H1 (cell line): ENCODE results near the gene ZNF57. TPM values are rescaled to one million over a fixed set of nuclear protein-coding genes. Genes with fewer than 3 reads are reported as not detected.

Source experiments
- CTCF ChIA-PET: fragments of 300-600 bp; sonication (Branson Sonifier 250); formaldehyde crosslinking; loops from one replicate; lab custom pipeline; 2021; ENCODE audit not compliant: partially characterized antibody; lab: Charles Lee
- POLR2A ChIA-PET: fragments of 300-600 bp; sonication (Branson Sonifier 250); formaldehyde crosslinking; loops from one replicate; lab custom pipeline; 2021; ENCODE audit warnings: inconsistent platforms; ENCODE audit not compliant: partially characterized antibody; lab: Charles Lee
- DNase-seq, 2 experiments: peaks; one replicate each; pipeline versions ENCODE4 v3.0.0 to v3.0.0-alpha.2; 2010 to 2022; ENCODE audit warnings: low spot score in 2 of 2, low read depth in 1 of 2, mixed read lengths in 1 of 2
- FAIRE-seq: peaks from 2 replicates; lab custom pipeline; 2011; peaks lifted over from hg19 to GRCh38; lab: Jason Lieb, UNC
- H2AFZ ChIP-seq: 2 replicates; pipeline ENCODE4 v1.8.1; 2012; ENCODE audit warnings: low read length, inconsistent platforms
- H2AK5ac ChIP-seq: 2 replicates; pipeline ENCODE4 v1.6.1; 2013; ENCODE audit warnings: low read depth, low read length
- H2BK120ac ChIP-seq: replicated peaks from 2 replicates; pipeline ENCODE3; 2013; ENCODE audit warnings: low read depth, low read length, inconsistent platforms
- H2BK12ac ChIP-seq: 2 replicates; pipeline ENCODE4 v1.6.1; 2013; ENCODE audit warnings: low read depth, low read length
- H2BK15ac ChIP-seq: 2 replicates; pipeline ENCODE4 v1.6.1; 2013; ENCODE audit warnings: low read length
- H2BK20ac ChIP-seq: 2 replicates; pipeline ENCODE4 v1.6.1; 2013; ENCODE audit warnings: low read length
- H2BK5ac ChIP-seq: 2 replicates; pipeline ENCODE4 v1.6.1; 2013; ENCODE audit warnings: low read depth, low read length
- H3K14ac ChIP-seq: 2 replicates; pipeline ENCODE4 v1.6.1; 2013; ENCODE audit warnings: inconsistent platforms; ENCODE audit not compliant: insufficient read length
- H3K18ac ChIP-seq: 2 replicates; pipeline ENCODE4 v1.6.1; 2013; ENCODE audit warnings: low read length; ENCODE audit errors: extremely low read depth
- H3K23ac ChIP-seq: 2 replicates; pipeline ENCODE4 v1.6.1; 2013; ENCODE audit warnings: inconsistent platforms; ENCODE audit not compliant: insufficient read length
- H3K23me2 ChIP-seq: 2 replicates; pipeline ENCODE4 v1.6.1; 2013; ENCODE audit warnings: low read depth, low read length
- H3K27ac ChIP-seq: 2 replicates; pipeline ENCODE4 v1.6.1; 2011; ENCODE audit warnings: low read depth, low read length, inconsistent platforms
- H3K27me3 ChIP-seq, 4 experiments: replicated peaks in 1 of 4; 1 replicate in 1 of 4; 2 replicates in 3 of 4; pipeline versions ENCODE4 v1.6.1 to v1.8.1; 2011 to 2013; ENCODE audit warnings: low read length in 3 of 4, mild to moderate bottlenecking in 3 of 4, inconsistent platforms in 2 of 4, mixed read lengths in 2 of 4, moderate library complexity in 1 of 4; ENCODE audit not compliant: control insufficient read depth in 3 of 4, insufficient read depth in 3 of 4; ENCODE audit errors: extremely low read depth in 1 of 4
- H3K36me3 ChIP-seq, 4 experiments: 2 replicates each; pipeline versions ENCODE4 v1.6.1 to v1.8.1; 2011 to 2013; ENCODE audit warnings: mild to moderate bottlenecking in 4 of 4, low read length in 3 of 4, moderate library complexity in 2 of 4, control low read depth in 1 of 4, inconsistent platforms in 1 of 4; ENCODE audit not compliant: insufficient read depth in 4 of 4, control insufficient read depth in 2 of 4
- H3K4ac ChIP-seq: replicated peaks from 2 replicates; pipeline ENCODE3; 2013; ENCODE audit warnings: low read length, low read depth, mixed read lengths, inconsistent platforms; ENCODE audit not compliant: insufficient read length
- H3K4me1 ChIP-seq, 4 experiments: replicated peaks in 1 of 4; 1 replicate in 1 of 4; 2 replicates in 3 of 4; pipeline versions ENCODE4 v1.6.1 to v1.8.1; 2011 to 2013; ENCODE audit warnings: low read length in 3 of 4, inconsistent platforms in 2 of 4, mixed read lengths in 1 of 4; ENCODE audit not compliant: insufficient read depth in 4 of 4, control insufficient read depth in 3 of 4
- H3K4me2 ChIP-seq, 2 experiments: 2 replicates each; pipeline versions ENCODE4 v1.6.1 to v1.8.1; 2011 to 2013; ENCODE audit warnings: low read depth in 2 of 2, low read length in 2 of 2, control low read depth in 1 of 2, inconsistent platforms in 1 of 2, mild to moderate bottlenecking in 1 of 2; ENCODE audit not compliant: insufficient read depth in 1 of 2
- H3K4me3 ChIP-seq, 4 experiments: fragments of 200-600, 300-600 bp in 1 of 4; sonication (generic), shearing (Covaris generic), sonication (Bioruptor Twin) in 1 of 4; 2 replicates each; pipeline versions ENCODE4 v1.5.1 to v1.8.1; 2011 to 2016; ENCODE audit warnings: low read length in 4 of 4, low read depth in 3 of 4, control low read depth in 2 of 4, inconsistent platforms in 2 of 4, mild to moderate bottlenecking in 2 of 4, mixed read lengths in 1 of 4, moderate library complexity in 1 of 4; ENCODE audit not compliant: insufficient read depth in 2 of 4; ENCODE audit errors: extremely low read depth in 1 of 4
- H3K56ac ChIP-seq: replicated peaks from 2 replicates; pipeline ENCODE3; 2013; ENCODE audit warnings: low read depth, mild to moderate bottlenecking, mixed read lengths, low read length, inconsistent platforms; ENCODE audit not compliant: insufficient read length
- H3K79me1 ChIP-seq: 2 replicates; pipeline ENCODE4 v1.6.1; 2013; ENCODE audit warnings: low read depth, low read length, control low read depth
- H3K79me2 ChIP-seq, 2 experiments: 2 replicates each; pipeline versions ENCODE4 v1.6.1 to v1.8.1; 2012 to 2013; ENCODE audit warnings: low read length in 2 of 2, mild to moderate bottlenecking in 2 of 2, inconsistent platforms in 1 of 2; ENCODE audit not compliant: insufficient read depth in 2 of 2, control insufficient read depth in 1 of 2
- H3K9ac ChIP-seq, 4 experiments: replicated peaks in 1 of 4; 1 replicate in 1 of 4; 2 replicates in 3 of 4; pipeline versions ENCODE4 v1.6.1 to v1.8.1; 2011 to 2013; ENCODE audit warnings: low read depth in 3 of 4, low read length in 3 of 4, control low read depth in 2 of 4, mild to moderate bottlenecking in 2 of 4, moderate library complexity in 2 of 4, inconsistent platforms in 1 of 4; ENCODE audit errors: extremely low read depth in 1 of 4
- H3K9me3 ChIP-seq, 2 experiments: 2 replicates each; pipeline versions ENCODE4 v1.6.1 to v1.8.1; 2012 to 2013; ENCODE audit warnings: mild to moderate bottlenecking in 2 of 2, moderate library complexity in 2 of 2, control low read depth in 1 of 2, inconsistent platforms in 1 of 2, low read depth in 1 of 2, low read length in 1 of 2, mixed read lengths in 1 of 2; ENCODE audit not compliant: insufficient read depth in 2 of 2
- H4K20me1 ChIP-seq, 2 experiments: replicated peaks in 1 of 2; 2 replicates each; pipeline versions ENCODE3 to v1.8.1; 2011 to 2013; ENCODE audit warnings: inconsistent platforms in 2 of 2, low read length in 2 of 2, mild to moderate bottlenecking in 1 of 2; ENCODE audit not compliant: insufficient read depth in 2 of 2, control insufficient read depth in 1 of 2
- H4K5ac ChIP-seq: 2 replicates; pipeline ENCODE4 v1.6.1; 2013; ENCODE audit warnings: low read length, low read depth, mixed read lengths, inconsistent platforms; ENCODE audit not compliant: insufficient read length
- H4K8ac ChIP-seq: 2 replicates; pipeline ENCODE4 v1.8.0; 2013; ENCODE audit warnings: mild to moderate bottlenecking, moderate library complexity, low read length, inconsistent platforms; ENCODE audit not compliant: insufficient read depth; ENCODE audit errors: extremely low read depth
- H4K91ac ChIP-seq: replicated peaks from 2 replicates; pipeline ENCODE3; 2013; ENCODE audit warnings: low read length, mixed read lengths, inconsistent platforms; ENCODE audit not compliant: insufficient read length
- NRF1 ChIP-seq: IDR thresholded peaks from 2 replicates; pipeline ENCODE4 v1.6.1; 2011; ENCODE audit warnings: mild to moderate bottlenecking, low read depth, low read length, improper control_type of control experiment
- RXRA ChIP-seq: IDR thresholded peaks from 2 replicates; pipeline ENCODE4 v1.6.1; 2011; ENCODE audit warnings: low read depth, mild to moderate bottlenecking, low read length, moderate library complexity; ENCODE audit not compliant: insufficient read depth
- WGBS, 2 experiments: shearing (Covaris generic) in 1 of 2; methylation state at CpG; one replicate each; pipeline versions ENCODE4 v1.1.6 to v1.1.7; 2013 to 2015; ENCODE audit warnings: low lambda C conversion rate in 2 of 2, mixed read lengths in 2 of 2, inconsistent platforms in 1 of 2, low coverage in 1 of 2, missing lambda C conversion rate in 1 of 2; ENCODE audit not compliant: insufficient replicate concordance in 2 of 2, insufficient coverage in 1 of 2, insufficient read length in 1 of 2; ENCODE audit errors: extremely low coverage in 1 of 2, missing lambda C conversion rate in 1 of 2; 5-methylcytosine and 5-hydroxymethylcytosine counted together
- polyA plus RNA-seq, 7 experiments: library from polyadenylated mRNA; depleted of rRNA in 3 of 7; stranded (reverse) in 5 of 7; unstranded in 2 of 7; fragments of >200 nt in 5 of 7; fragments of 200-250 nt in 2 of 7; gene quantifications; 1 replicate in 5 of 7; 2 replicates in 1 of 7; 4 replicates in 1 of 7; pipeline versions ENCODE4 v1.2.1 to v1.2.3, GENCODE V29; 2011 to 2013; ENCODE audit warnings: missing spikeins in 2 of 7, mixed read lengths in 2 of 7
- total RNA-seq: library from RNA; stranded (reverse); fragmentation: NEBNext Ultra II Directional; extraction: Animal tissue kit (Norgen Biotek cat#: 25700); gene quantifications from 2 replicates; pipeline ENCODE4 v1.2.1, GENCODE V29; 2021
- TF ChIP-seq, protein P1 (sequence below): IDR thresholded peaks from 2 replicates; pipeline ENCODE4 v1.6.1; 2011; ENCODE audit warnings: low read length, improper control_type of control experiment

Gene ZNF57
- total and polyA plus RNA-seq, 2 of the 8 experiments (the other 6 are each of a cell fraction or from before 2014, with no cell fraction given) = 4.9 to 8.9 TPM

DNA sequence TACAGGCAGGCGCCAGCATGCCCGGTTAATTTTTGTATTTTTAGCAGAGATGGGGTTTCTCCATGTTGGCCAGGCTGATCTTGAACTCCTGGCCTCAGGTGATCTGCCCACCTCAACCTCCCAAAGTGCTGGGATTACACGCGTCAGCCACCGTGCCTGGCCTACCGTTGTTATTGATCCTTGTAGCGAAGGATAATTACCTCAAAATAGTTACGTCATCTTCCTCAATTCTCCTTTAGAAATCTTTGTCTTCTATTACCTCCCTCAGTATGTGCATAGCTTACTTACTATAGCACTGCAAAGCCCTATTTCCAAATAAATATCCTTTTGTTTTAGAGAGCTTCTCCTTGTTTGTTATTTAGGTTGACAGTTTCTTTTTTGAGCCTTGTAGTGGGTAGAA is 67.2 kb downstream of the ZNF57 start:
- no peak overlapping the region for H2BK12ac ChIP-seq
- H4K5ac ChIP-seq = no peak overlapping the region
- 79% methylated on average over 8 of the region's 8 CpGs; no CpG with 5 or more reads in 1 of the 2 experiments for WGBS, 2 experiments
- H3K27ac ChIP-seq = no peak overlapping the region
- H3K4me2 ChIP-seq = no peak overlapping the region
- H3K14ac ChIP-seq = no peak overlapping the region
- H3K4ac ChIP-seq = no peak overlapping the region
- H2AK5ac ChIP-seq = no peak overlapping the region
- no peak overlapping the region for H3K9ac ChIP-seq
- DNase-seq (no peak), FAIRE-seq (no peak)
- no peaks in the 10 kb centered on the region for H3K79me1 ChIP-seq
- CTCF ChIA-PET = interaction anchor here (0.8 to 18.9 kb wide), 8 partner anchors 11 to 139 kb away, joined by 3 to 260 read pairs (median 6); no protein-coding TSS in a partner anchor
- no peak overlapping the region for H4K91ac ChIP-seq
- H4K20me1 ChIP-seq = no peaks in the 10 kb centered on the region
- no peak overlapping the region for H3K56ac ChIP-seq
- POLR2A ChIA-PET = interaction anchor here (1.6 kb wide), 1 partner anchor 20 kb away, joined by 3 read pairs; no protein-coding TSS in a partner anchor
- H3K79me2 ChIP-seq = no peaks in the 10 kb centered on the region
- H2BK15ac ChIP-seq = no peak overlapping the region
- H2BK20ac ChIP-seq = no peak overlapping the region
- H2BK5ac ChIP-seq = no peak overlapping the region
- no peak overlapping the region for H2AFZ ChIP-seq
- H3K23me2 ChIP-seq = no peaks in the 10 kb centered on the region
- no peak overlapping the region for H2BK120ac ChIP-seq
- no peaks in the 10 kb centered on the region for H3K36me3 ChIP-seq
- no peaks in the 10 kb centered on the region for H3K4me1 ChIP-seq
- no peaks in the 10 kb centered on the region for H3K27me3 ChIP-seq
- H3K9me3 ChIP-seq = no peaks in the 10 kb centered on the region
- no peak overlapping the region for H3K18ac ChIP-seq
- H3K4me3 ChIP-seq = no peak overlapping the region
- no peak overlapping the region for H4K8ac ChIP-seq
- no peak overlapping the region for H3K23ac ChIP-seq
- TF ChIP-seq, protein P1, sequence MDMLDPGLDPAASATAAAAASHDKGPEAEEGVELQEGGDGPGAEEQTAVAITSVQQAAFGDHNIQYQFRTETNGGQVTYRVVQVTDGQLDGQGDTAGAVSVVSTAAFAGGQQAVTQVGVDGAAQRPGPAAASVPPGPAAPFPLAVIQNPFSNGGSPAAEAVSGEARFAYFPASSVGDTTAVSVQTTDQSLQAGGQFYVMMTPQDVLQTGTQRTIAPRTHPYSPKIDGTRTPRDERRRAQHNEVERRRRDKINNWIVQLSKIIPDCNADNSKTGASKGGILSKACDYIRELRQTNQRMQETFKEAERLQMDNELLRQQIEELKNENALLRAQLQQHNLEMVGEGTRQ = no peak
- TF ChIP-seq RXRA (no peak), NRF1 (no peak)
